GM18499 (cell line): ENCODE data around the gene USO1.
"Not testable (repeated sequence)": the region's sequence is repeated elsewhere in the genome, so short reads cannot be mapped to it uniquely, and the experiment has no call there.

ENCODE experiments used
- ATAC-seq: cut with Tn5 transposase; IDR thresholded peaks from one replicate; pipeline ENCODE4 v1.9.1; 2021; ENCODE audit warnings: moderate number of reproducible peaks; ENCODE audit not compliant: insufficient read depth, unreplicated experiment

USO1 gene

GRCh38 chr4:75742451-75742850, 18.1 kb downstream of the USO1 start:
- no peak for ATAC-seq

GRCh38 chr4:75745161-75745560, 20.8 kb downstream of the USO1 start:
- no peak for ATAC-seq

- ATAC-seq: no peak
These were observed 21.4 kb downstream of the USO1 start for GRCh38 chr4:75745721-75746199.

GRCh38 chr4:75752637-75753036, 28.3 kb downstream of the USO1 start:
- no peak for ATAC-seq

- ATAC-seq: no peak
These were observed 44.7 kb downstream of the USO1 start for GRCh38 chr4:75769036-75769435.

- ATAC-seq: no peak
These were observed 47.2 kb downstream of the USO1 start for GRCh38 chr4:75771607-75772006.

GRCh38 chr4:75777589-75777988, 53.2 kb downstream of the USO1 start:
- ATAC-seq: no peak

- no peak for ATAC-seq
These were observed 54.9 kb downstream of the USO1 start for GRCh38 chr4:75779105-75779757.

- ATAC-seq: no peak
These were observed 56.9 kb downstream of the USO1 start for GRCh38 chr4:75781305-75781704.

GRCh38 chr4:75786526-75786925, 62.1 kb downstream of the USO1 start:
- no peak for ATAC-seq

GRCh38 chr4:75786938-75787337, 62.6 kb downstream of the USO1 start:
- ATAC-seq: no peak

- ATAC-seq: no peak
These were observed 65.6 kb downstream of the USO1 start for GRCh38 chr4:75790024-75790423.

GRCh38 chr4:75800972-75801371, 76.6 kb downstream of the USO1 start:
- no peak for ATAC-seq

- not testable (repeated sequence) for ATAC-seq
These were observed 81.7 kb downstream of the USO1 start for GRCh38 chr4:75806035-75806434.

GRCh38 chr4:75817901-75818300, 93.5 kb downstream of the USO1 start:
- ATAC-seq: no peak

GRCh38 chr4:75819121-75819520, 94.7 kb downstream of the USO1 start:
- ATAC-seq: no peak

- no peak for ATAC-seq
These were observed 95.8 kb downstream of the USO1 start for GRCh38 chr4:75820197-75820596.

- ATAC-seq: no peak
These were observed 96.3 kb downstream of the USO1 start for GRCh38 chr4:75820676-75821075.

GRCh38 chr4:75821216-75821615, 96.8 kb downstream of the USO1 start:
- ATAC-seq: no peak

GRCh38 chr4:75821966-75822365, 97.6 kb downstream of the USO1 start:
- ATAC-seq: no peak

GRCh38 chr4:75822416-75822815, 98.0 kb downstream of the USO1 start:
- ATAC-seq: no peak

- ATAC-seq: no peak
These were observed 99.4 kb downstream of the USO1 start for GRCh38 chr4:75823812-75824211.

GRCh38 chr4:75830906-75831305, 106.5 kb downstream of the USO1 start:
- no peak for ATAC-seq
